Smooth muscle cell of the pulmonary artery (primary cell): ENCODE data around the gene OSCAR. TPM values are rescaled to one million over a fixed set of nuclear protein-coding genes. Genes with fewer than 3 reads are reported as not detected.

Source experiments
- total RNA-seq: library from RNA; depleted of rRNA; stranded (reverse); fragments of >200 nt; gene quantifications from 2 replicates; pipeline ENCODE4 v1.2.3, GENCODE V29; 2014

The OSCAR gene, protein sequence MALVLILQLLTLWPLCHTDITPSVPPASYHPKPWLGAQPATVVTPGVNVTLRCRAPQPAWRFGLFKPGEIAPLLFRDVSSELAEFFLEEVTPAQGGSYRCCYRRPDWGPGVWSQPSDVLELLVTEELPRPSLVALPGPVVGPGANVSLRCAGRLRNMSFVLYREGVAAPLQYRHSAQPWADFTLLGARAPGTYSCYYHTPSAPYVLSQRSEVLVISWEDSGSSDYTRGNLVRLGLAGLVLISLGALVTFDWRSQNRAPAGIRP
- 0.63 and 0.65 TPM in 2 replicates for total RNA-seq

DNA sequence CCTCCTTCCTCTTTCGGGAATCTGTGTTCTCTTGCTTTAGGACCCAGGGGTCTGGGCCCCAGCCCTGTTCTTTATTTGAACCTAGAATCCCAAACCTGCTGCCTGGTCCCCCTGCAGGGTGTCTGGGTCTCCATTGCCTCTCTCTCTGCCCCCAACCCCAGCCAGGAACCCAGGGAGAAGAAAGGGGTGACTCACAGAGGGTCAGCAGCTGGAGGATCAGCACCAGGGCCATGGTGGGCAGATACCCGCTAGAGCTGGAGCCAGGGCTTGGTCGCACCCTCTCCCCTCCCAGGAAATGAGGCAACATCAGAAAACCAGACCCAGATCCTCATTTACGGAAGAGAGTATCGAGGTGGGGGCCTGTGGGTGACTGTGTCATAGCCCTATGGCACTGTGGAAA is at the start of gene OSCAR:
TSS of gene OSCAR (minus strand) at position 243 of the 400 bp plus-strand sequence. CDS start at position 232, 11 bp downstream.

DNA sequence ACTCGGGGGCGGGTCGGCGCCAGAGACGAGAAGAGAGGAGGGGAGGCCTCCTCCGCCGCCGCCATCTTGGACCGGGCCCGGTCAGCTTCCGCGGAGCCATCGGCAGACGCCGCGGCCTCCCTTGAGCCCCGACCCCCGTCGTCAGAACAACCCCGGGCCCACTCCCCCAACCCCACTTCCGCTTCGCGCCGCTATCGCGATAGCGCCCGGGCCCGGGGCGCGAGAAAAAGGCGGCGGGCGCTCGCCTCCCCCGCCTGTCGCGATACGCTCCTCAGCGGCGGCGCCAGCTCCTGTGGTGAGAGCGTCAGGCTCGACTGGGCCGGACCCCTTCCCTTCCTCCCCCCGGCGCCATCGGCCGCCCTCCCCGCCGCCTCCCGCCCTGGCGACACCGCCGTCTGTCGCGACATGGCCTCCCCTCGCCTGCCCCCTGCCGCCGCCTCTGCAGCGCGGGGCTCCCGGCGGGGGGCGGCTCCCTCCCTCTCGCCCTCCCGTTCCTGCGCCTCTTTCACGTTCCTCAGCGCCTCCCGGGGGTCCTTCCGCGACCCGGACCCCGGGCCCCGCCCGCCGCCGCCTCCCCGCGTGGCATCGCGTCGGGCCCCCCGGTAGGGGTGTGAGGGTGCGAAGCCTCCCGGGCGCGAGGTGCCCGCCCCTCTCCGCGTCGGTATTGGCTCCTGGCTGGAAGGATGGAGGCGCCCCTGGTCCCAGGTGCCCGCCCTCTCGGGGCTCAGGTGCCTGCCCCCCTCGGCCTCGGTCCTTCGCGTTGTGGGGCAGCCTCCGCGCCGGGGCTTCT is 37.3 kb upstream of the OSCAR start, which contains the start of gene CNOT3:
TSS of gene CNOT3 (plus strand) at position 64 of the 790 bp plus-strand sequence. CDS start 5,217 bp downstream, outside the sequence.

DNA sequence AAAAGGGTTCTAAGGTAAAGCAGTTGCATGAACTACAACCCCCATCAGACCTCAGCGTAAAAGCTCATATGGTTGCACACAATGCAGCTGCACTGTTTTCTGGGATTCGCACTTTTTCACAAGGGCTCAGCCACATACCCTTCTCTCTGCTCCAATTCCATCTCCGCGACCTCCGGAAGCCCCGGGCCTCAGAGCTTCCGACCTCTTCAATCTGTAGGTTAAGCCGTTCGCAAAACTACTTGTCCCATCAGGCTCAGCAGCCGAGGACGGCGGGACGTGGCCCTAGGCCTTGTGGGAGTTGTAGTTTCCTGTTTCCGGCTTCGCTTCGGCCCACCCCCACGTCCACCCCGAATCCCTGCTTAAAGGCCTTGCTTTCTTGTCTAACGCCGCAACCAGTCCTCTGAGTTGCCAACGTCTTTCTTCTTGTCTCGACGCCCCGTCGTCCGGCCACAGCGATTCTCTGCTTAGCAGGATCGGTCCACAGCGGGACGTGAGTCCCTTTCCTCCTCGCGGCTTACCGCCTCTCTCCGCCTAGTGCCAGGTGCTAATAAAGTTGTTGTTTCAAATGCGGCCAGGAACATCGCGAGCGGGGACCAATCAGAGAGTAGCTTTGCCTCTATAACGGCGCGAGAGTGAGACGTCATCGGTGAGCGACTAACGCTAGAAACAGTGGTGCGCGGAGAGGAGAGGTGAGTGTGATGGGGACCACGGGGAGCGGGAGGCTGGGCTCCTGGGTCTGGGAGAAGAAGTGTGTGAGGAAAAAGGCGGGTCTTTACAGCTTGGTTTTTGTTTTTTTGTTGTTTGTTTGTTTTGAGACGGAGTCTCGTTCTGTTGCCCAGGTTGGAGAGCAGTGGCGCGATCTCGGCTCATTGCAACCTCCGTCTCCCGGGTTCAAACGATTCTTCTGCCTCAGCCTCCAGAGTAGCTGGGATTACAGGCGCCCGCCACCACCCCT is 14.8 kb upstream of the OSCAR start, which contains the start of the genes PRPF31 and TFPT:
TSS of gene PRPF31 (plus strand) at position 646 of the 955 bp plus-strand sequence. CDS start 2,525 bp downstream, outside the sequence.
TSS of gene TFPT (minus strand) at position 549 of the 955 bp plus-strand sequence. CDS start at position 161, 388 bp downstream.

DNA sequence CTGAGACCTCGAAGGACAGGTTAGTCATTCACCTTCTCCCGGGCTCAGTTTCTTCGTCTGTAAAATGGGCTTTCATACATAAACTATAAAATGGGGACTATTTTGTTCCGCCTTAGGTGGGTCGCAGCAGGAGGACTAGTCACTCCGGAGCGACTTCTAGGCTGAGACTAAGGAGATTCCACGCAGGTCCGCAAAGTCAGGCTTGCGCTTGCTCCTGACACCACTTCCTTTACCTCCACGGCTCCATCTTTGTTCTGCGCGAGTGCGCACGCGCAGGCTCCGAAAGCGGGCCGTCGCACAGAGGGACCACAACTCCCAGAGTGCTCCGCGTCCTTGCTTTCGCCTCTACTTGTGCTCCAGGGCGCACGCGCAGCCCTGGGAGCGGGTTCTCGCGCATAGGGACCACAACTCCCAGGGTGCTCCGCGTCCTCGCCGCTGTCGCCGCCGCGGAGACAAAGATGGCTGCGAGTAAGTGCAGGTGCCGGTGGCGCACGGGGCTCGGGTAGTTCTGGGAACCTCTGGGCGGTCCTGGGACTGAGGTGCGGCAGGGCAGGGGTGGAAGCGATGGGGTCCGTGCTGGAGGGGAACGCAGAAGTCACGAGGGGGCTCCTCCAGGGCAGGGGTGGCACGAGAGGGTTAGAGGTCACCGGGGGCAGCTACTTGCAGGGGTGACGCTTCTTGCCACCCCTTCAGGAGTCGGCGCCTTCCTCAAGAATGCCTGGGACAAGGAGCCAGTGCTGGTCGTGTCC is 2.0 kb upstream of the OSCAR start, which contains the start of gene NDUFA3:
TSS of gene NDUFA3 (plus strand) at position 435 of the 749 bp plus-strand sequence. CDS start at position 459, 24 bp downstream.

DNA sequence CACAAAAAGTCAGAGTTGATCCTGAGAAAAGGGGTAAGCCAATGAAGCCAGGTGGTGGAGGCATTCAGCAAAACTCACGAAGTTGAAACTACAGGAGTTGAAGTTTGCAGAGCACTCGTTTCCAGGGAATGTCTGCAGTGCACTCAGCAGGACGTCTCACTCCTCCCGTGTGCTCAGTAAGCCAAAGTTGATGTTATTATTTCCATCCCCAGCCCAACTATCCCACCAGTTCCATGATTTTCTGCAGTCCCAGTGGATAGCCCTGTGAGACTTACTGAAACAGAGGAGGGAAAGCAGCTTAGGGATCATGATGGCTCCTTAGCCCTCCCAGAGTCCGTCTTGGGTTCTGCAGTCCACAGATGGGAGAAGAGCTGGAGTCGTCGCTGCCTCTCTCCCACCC is 19.6 kb downstream of the OSCAR start, which contains the start of gene TARM1:
TSS of gene TARM1 (minus strand) at position 334 of the 400 bp plus-strand sequence. CDS start at position 309, 25 bp downstream.

DNA sequence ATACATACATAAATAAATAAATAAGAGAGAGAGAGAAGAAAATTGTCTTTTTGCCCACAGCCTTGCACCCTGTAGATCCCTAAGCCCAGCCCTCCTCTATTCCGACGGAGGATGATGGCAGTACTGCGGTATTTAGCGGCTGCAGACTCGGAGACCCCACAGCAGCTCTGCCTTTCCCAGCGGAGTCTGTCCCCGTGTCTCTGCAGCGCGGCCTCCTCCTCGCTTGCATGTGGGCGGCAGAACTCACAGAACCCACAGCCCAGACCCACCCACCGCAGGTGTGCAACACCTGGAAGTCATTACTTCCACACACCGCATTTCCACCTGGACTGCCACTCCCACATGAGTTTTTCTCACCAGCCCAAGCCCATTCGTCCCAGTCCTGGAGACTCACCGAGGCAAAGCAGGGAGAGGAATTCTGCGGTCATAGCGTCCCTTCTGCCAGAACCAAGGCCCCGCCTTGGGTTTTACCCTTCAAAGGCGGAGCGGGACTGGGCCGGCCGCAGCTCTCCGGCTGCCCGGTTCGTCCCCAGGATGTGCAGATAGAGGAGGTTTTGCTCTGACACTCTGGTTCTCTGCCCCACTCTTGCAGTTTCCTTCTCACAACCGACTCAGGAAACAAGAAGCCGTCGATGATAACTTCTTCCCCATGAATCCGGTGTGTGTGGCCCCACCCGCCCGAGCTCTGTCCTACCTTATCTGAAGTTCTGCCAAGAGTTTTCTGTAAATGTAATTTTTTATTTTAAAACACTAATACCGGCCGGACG is 37.1 kb downstream of the OSCAR start, which contains the start of gene VSTM1:
TSS of gene VSTM1 (minus strand) at position 548 of the 767 bp plus-strand sequence. CDS start at position 428, 120 bp downstream.

Other genes starting within 250 kb of the OSCAR start
- gene MYADM, start 232.9 kb downstream of the OSCAR start, total RNA-seq = 24.2 and 42.8 TPM in 2 replicates
- gene PRKCG, start 218.6 kb downstream of the OSCAR start, total RNA-seq = 0.07 TPM in 1 of 2 replicates, not detected in the other
- gene CACNG7, start 191.5 kb downstream of the OSCAR start, total RNA-seq = 1.7 and 7.2 TPM in 2 replicates
- gene CACNG8, start 137.9 kb downstream of the OSCAR start, total RNA-seq = 0.20 and 0.76 TPM in 2 replicates
- gene CACNG6, start 109.2 kb downstream of the OSCAR start, total RNA-seq = 0.13 and 0.43 TPM in 2 replicates
- gene VSTM1, start 36.9 kb downstream of the OSCAR start, total RNA-seq = not detected in 2 replicates
- gene TARM1, start 19.4 kb downstream of the OSCAR start, total RNA-seq = not detected in 2 replicates
- 18.5 and 20.6 TPM in 2 replicates for gene NDUFA3, start 2.1 kb upstream of the OSCAR start, total RNA-seq
- gene TFPT, start 14.9 kb upstream of the OSCAR start, total RNA-seq = 10.7 and 12.5 TPM in 2 replicates
- gene PRPF31, start 15.0 kb upstream of the OSCAR start, total RNA-seq = 54.5 and 55.6 TPM in 2 replicates
- 11.3 and 14.1 TPM in 2 replicates for gene CNOT3, start 37.0 kb upstream of the OSCAR start, total RNA-seq
- gene LENG1, start 58.9 kb upstream of the OSCAR start, total RNA-seq = 3.1 and 3.5 TPM in 2 replicates
- 0.20 TPM in 1 of 2 replicates, not detected in the other for gene TMC4, start 72.4 kb upstream of the OSCAR start, total RNA-seq
- gene MBOAT7, start 88.8 kb upstream of the OSCAR start, total RNA-seq = 71.1 and 93.0 TPM in 2 replicates
- gene TSEN34, start 90.5 kb upstream of the OSCAR start, total RNA-seq = 55.4 and 69.3 TPM in 2 replicates
- gene RPS9, start 100.1 kb upstream of the OSCAR start, total RNA-seq = 1,505 and 1,870 TPM in 2 replicates
- gene LILRB3, start 122.2 kb upstream of the OSCAR start, total RNA-seq = not detected in 2 replicates
- not detected in 2 replicates for gene LILRA6, start 142.0 kb upstream of the OSCAR start, total RNA-seq
- gene LILRB5, start 156.5 kb upstream of the OSCAR start, total RNA-seq = not detected in 2 replicates
- not detected in 2 replicates for gene LILRB2, start 180.3 kb upstream of the OSCAR start, total RNA-seq
- not detected in 2 replicates for gene LILRA5, start 212.4 kb upstream of the OSCAR start, total RNA-seq
- gene LILRA4, start 238.4 kb upstream of the OSCAR start, total RNA-seq = not detected in 2 replicates